MCF 10A (cell line): Measurements from ENCODE around the gene SOX6. TPM values are rescaled to one million over a fixed set of nuclear protein-coding genes. Genes with fewer than 3 reads are reported as not detected.

Source experiments
- BruUV-seq: library from RNA; stranded (reverse); fragments of 400-500 nt; replicated peaks from 2 replicates; lab custom pipeline; 2021; lab: Mats Ljungman, UMichigan
- CTCF ChIA-PET: fragments of 300-600 bp; sonication (Branson Sonifier 250); formaldehyde crosslinking; extraction: SDS; loops from one replicate; lab custom pipeline; 2021; ENCODE audit warnings: antibody characterized with exemption, inconsistent platforms; lab: Yijun Ruan, JAX
- POLR2A ChIA-PET: fragments of 300-600, 350-650 bp; sonication (Branson Sonifier 250); formaldehyde crosslinking; extraction: SDS; loops from one replicate; lab custom pipeline; 2020; ENCODE audit warnings: antibody characterized with exemption, inconsistent platforms; lab: Yijun Ruan, JAX
- DNase-seq: peaks from one replicate; pipeline ENCODE4 v3.0.0-alpha.2; 2018; ENCODE audit not compliant: unreplicated experiment
- H3K27ac Mint-ChIP-seq: one replicate; pipeline ENCODE4 v1.8.0; 2022; ENCODE audit warnings: mild to moderate bottlenecking, low read depth, mixed read lengths; ENCODE audit not compliant: unreplicated experiment
- H3K27me3 Mint-ChIP-seq: one replicate; pipeline ENCODE4 v1.8.0; 2022; ENCODE audit warnings: mixed read lengths; ENCODE audit not compliant: insufficient read depth, unreplicated experiment
- H3K36me3 Mint-ChIP-seq: one replicate; pipeline ENCODE4 v1.8.0; 2022; ENCODE audit warnings: mild to moderate bottlenecking, moderate library complexity, mixed read lengths; ENCODE audit not compliant: insufficient read depth, unreplicated experiment
- H3K4me1 Mint-ChIP-seq: one replicate; pipeline ENCODE4 v1.8.0; 2022; ENCODE audit warnings: mixed read lengths; ENCODE audit not compliant: insufficient read depth, unreplicated experiment
- H3K4me3 Mint-ChIP-seq: one replicate; pipeline ENCODE4 v1.8.0; 2022; ENCODE audit warnings: mild to moderate bottlenecking, moderate library complexity, mixed read lengths; ENCODE audit not compliant: unreplicated experiment
- H3K9me3 Mint-ChIP-seq: one replicate; pipeline ENCODE4 v1.8.0; 2022; ENCODE audit warnings: mixed read lengths; ENCODE audit not compliant: unreplicated experiment
- intact Hi-C: fragments of 100-400 bp; cut with micrococcal nuclease; formaldehyde crosslinking; loops from 2 replicates; pipeline ENCODE4 v1.14.1; 2022
- total RNA-seq: library from RNA; stranded (reverse); gene quantifications from 2 replicates; pipeline ENCODE4 v1.2.3, GENCODE V29; 2022
- TF ChIP-seq, protein P1 (sequence below): fragments of 200-600 bp; IDR thresholded peaks from one replicate; pipeline ENCODE4 v1.8.0; 2022; ENCODE audit warnings: antibody characterized with exemption, mild to moderate bottlenecking; ENCODE audit not compliant: unreplicated experiment

The SOX6 gene
- total RNA-seq, 1 experiment from 2014 or later, result 6.4 TPM

DNA sequence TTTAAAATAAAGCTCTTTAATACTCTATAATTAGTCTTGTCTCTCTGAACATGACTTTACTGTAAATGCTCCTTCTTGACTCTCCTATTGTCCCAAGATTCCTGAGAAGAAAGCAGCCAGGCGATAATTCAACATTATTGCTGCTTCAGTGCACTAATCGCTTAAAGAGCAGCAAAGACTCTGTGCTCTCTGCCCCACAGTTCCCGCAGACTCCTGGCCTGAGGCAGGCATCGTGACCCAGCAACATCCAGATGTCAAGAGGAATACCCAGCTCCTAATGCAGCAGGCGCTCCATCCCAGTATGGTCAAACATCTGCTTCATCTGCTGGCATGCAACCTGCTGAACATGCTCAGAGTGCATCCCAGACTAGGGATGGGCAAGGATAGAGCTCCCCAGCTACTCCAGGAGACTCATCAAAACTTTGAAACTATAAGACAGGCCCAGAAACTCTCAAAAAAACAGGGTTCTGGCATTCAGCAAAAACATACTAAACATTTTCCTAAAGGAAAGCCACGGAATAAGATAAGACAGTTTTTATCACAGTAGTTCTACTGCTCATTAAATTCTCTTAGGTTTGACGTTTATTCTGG lies 270.0 kb downstream of the SOX6 start:
- POLR2A ChIA-PET, result interaction anchor here (2.2 kb wide), 1 partner anchor 11 kb away, joined by 9 read pairs; no protein-coding TSS in a partner anchor
- no peaks in the 10 kb centered on the region for H3K36me3 Mint-ChIP-seq
- DNase-seq, result no peak
- CTCF ChIA-PET, result interaction anchor here (0.6 to 1.4 kb wide), 4 partner anchors 12 to 100 kb away, joined by 3 to 4 read pairs (median 4); no protein-coding TSS in a partner anchor
- TF ChIP-seq, protein P1, sequence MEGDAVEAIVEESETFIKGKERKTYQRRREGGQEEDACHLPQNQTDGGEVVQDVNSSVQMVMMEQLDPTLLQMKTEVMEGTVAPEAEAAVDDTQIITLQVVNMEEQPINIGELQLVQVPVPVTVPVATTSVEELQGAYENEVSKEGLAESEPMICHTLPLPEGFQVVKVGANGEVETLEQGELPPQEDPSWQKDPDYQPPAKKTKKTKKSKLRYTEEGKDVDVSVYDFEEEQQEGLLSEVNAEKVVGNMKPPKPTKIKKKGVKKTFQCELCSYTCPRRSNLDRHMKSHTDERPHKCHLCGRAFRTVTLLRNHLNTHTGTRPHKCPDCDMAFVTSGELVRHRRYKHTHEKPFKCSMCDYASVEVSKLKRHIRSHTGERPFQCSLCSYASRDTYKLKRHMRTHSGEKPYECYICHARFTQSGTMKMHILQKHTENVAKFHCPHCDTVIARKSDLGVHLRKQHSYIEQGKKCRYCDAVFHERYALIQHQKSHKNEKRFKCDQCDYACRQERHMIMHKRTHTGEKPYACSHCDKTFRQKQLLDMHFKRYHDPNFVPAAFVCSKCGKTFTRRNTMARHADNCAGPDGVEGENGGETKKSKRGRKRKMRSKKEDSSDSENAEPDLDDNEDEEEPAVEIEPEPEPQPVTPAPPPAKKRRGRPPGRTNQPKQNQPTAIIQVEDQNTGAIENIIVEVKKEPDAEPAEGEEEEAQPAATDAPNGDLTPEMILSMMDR, result no peak
- no peak overlapping the region for H3K4me3 Mint-ChIP-seq
- H3K27me3 Mint-ChIP-seq, result no peaks in the 10 kb centered on the region
- BruUV-seq, result no TSS peak
- H3K27ac Mint-ChIP-seq, result no peak overlapping the region
- no peaks in the 10 kb centered on the region for H3K4me1 Mint-ChIP-seq
- intact Hi-C loops, result no loop called here
- no peaks in the 10 kb centered on the region for H3K9me3 Mint-ChIP-seq

GRCh38 chr11:16082095-16083055 lies 274.0 kb downstream of the SOX6 start:
- no peak for DNase-seq
- H3K9me3 Mint-ChIP-seq, result peaks cover 4% of the 10 kb centered on the region
- intact Hi-C loops, result no loop called here
- no peaks in the 10 kb centered on the region for H3K4me1 Mint-ChIP-seq
- BruUV-seq, result no TSS peak
- TF ChIP-seq, protein P1, result no peak
- ChIA-PET POLR2A (interaction anchor here (1.2 kb wide), 1 partner anchor 8 kb away, joined by 4 read pairs; no protein-coding TSS in a partner anchor), CTCF (interaction anchor here (1.2 kb wide), 2 partner anchors 15 to 17 kb away, joined by 4 to 5 read pairs; no protein-coding TSS in a partner anchor)
- H3K27me3 Mint-ChIP-seq, result no peaks in the 10 kb centered on the region
- no peak overlapping the region for H3K27ac Mint-ChIP-seq
- H3K4me3 Mint-ChIP-seq, result no peak overlapping the region
- H3K36me3 Mint-ChIP-seq, result no peaks in the 10 kb centered on the region

DNA sequence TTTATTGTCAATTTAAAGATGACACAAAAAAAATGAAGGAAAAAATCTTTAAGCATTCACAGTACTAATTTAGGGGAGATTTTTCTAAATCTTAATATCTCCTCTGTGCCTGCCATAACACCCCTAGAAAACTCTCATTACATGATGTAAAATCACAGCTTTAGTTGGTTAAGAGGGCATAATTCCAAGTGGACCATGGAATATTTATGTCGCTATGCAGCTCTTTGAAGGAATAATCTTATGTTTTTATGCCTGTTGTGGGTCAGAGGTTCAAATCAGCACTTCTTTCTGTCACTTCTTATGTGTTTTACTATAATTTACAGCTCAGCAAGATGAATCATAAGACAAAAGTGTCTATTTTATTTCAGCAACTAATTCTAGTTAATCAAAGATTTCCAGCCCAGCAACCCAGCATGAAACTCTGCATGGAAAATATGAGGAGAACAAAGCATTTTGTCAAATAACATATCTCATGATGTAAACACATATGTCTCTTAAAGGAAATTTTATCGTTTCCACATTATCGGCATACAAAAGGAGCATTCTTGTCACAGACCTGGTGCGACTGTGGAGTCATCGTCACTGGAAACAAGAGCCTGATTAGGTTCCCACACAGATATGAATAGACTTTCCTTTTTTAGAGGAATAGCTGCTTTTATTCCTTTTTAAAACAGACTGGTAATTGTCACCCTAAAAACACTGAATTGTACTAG lies 274.8 kb downstream of the SOX6 start:
- intact Hi-C loops, result no loop called here
- Mint-ChIP-seq H3K27ac (no peak overlapping the region), H3K27me3 (no peaks in the 10 kb centered on the region), H3K36me3 (no peaks in the 10 kb centered on the region), H3K4me1 (no peaks in the 10 kb centered on the region), H3K4me3 (no peak overlapping the region), H3K9me3 (peaks cover 9% of the 10 kb centered on the region)
- ChIA-PET CTCF (interaction anchor here (1.2 kb wide), 1 partner anchor 16 kb away, joined by 5 read pairs; no protein-coding TSS in a partner anchor), POLR2A (interaction anchor here (1.2 kb wide), 1 partner anchor 9 kb away, joined by 4 read pairs; no protein-coding TSS in a partner anchor)
- no peak for DNase-seq
- TF ChIP-seq, protein P1, result no peak
- BruUV-seq, result no TSS peak
